Melanocyte of skin (primary cell): ENCODE measurements around the gene ZNF264. TPM values are rescaled to one million over a fixed set of nuclear protein-coding genes. Genes with fewer than 3 reads are reported as not detected.

ENCODE experiments used
- small RNA-seq, 2 donors: library from RNA; depleted of rRNA; stranded (forward); fragments of <200 nt; gene quantifications; one replicate each; pipeline ENCODE3, GENCODE V24; 2012
- total RNA-seq, 2 donors: library from RNA; depleted of rRNA; stranded (reverse); fragments of >200 nt; gene quantifications; 2 replicates each; pipeline ENCODE4 v1.2.3, GENCODE V29; 2012

ZNF264 gene
- total RNA-seq, result 10 to 100 TPM; 15.1 to 18.3 TPM

DNA sequence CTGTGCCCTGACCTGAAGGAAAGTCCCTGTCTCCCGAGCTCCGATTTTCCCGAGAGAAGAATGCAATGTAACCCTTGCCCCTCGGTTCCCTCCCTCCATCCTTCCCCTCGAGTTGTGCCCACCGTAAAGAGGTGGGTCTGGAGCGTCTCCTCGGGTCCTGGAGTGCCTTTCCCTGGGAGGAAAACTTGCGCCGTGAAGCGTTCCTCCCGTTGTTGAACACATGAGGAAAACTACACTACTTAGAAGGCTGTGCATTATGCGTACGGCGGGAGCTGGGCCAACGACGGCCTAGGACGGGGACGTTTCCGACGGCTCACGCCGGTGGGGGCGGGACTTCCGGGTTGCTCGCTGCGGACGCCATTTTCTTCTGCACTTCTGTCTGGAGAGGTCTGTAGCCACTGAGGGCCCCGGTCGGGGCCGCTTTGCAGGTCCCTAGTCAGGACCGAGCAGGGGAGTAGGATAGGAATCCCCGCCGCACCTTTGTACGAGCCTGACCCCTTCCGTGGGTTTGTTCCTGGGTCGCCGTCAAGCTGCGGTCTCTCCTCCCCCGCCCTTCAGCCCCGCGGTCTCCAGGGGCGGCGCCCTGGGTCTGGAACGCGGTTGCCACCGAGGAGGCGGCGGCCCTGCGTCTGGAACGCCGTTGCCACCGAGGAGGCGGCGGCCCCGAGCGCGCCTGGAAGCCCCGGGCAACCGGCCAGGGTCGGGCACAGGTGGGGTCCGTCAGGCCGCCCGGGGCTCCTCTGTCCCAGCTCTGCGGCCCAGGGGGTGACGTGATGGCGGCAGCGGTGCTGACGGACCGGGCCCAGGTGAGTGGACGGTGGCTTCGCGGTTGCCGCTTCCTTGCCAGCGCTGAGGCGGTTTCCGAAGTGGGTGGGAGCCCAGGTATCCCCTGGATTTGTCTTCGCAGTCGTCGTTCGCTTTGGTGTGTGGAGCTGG, at the start of gene ZNF264:
Gene ZNF264 (plus strand): TSS at position 360 of the 936 bp plus-strand sequence. CDS start 414 bp downstream, at position 774.

GRCh38 chr19:57167385-57167784, 23.9 kb upstream of the ZNF264 start, which contains the start of gene DUXA:
Gene DUXA, minus strand, starts transcription at chr19:57167485. Its CDS starts 42 bp downstream, at chr19:57167443.

GRCh38 chr19:57240311-57241090, 49.2 kb downstream of the ZNF264 start, which contains the start of gene ZNF805:
Gene ZNF805, plus strand, starts transcription at chr19:57240632. Its CDS starts 260 bp downstream, at chr19:57240892.

Small RNA genes lying within 50 kb of the gene (small RNA-seq; reads per million reads assigned to genes)
- gene AC025588.3, result 0 reads per million in 2 donors

Other genes with a start within 250 kb of the ZNF264 start
- gene USP29, start 71.5 kb upstream of the ZNF264 start, total RNA-seq, result not detected
- gene ZIM3, start 46.3 kb upstream of the ZNF264 start, total RNA-seq, result not detected
- gene DUXA, start 24.0 kb upstream of the ZNF264 start, total RNA-seq, result not detected
- under 1 TPM in 1 of 2 donors, not detected in 1; 0.33 TPM for gene AURKC, start 39.5 kb downstream of the ZNF264 start, total RNA-seq
- 10 to 100 TPM; 11.4 to 13.3 TPM for gene ZNF805, start 49.1 kb downstream of the ZNF264 start, total RNA-seq
- gene ZNF460, start 89.0 kb downstream of the ZNF264 start, total RNA-seq, result 10 to 100 TPM; 39.6 to 51.0 TPM
- gene ZNF543, start 129.0 kb downstream of the ZNF264 start, total RNA-seq, result 10 to 100 TPM; 10.3 to 12.7 TPM
- 1 to 10 TPM; 8.9 to 9.7 TPM for gene ZNF304, start 159.8 kb downstream of the ZNF264 start, total RNA-seq
- 10 to 100 TPM; 14.8 to 16.3 TPM for gene TRAPPC2B, start 172.1 kb downstream of the ZNF264 start, total RNA-seq
- gene ZNF547, start 172.1 kb downstream of the ZNF264 start, total RNA-seq, result 1 to 10 TPM; 2.0 to 3.1 TPM
- gene ZNF548, start 198.4 kb downstream of the ZNF264 start, total RNA-seq, result 10 to 100 TPM; 15.5 to 16.7 TPM
- gene ZNF17, start 219.7 kb downstream of the ZNF264 start, total RNA-seq, result 10 to 100 TPM; 12.3 to 14.5 TPM
- 10 to 100 TPM; 71.9 to 86.3 TPM for gene ZNF749, start 243.8 kb downstream of the ZNF264 start, total RNA-seq